C4-2B (cell line): ENCODE measurements around the gene METTL24.

Experiments
- H3K27ac ChIP-seq: fragments of 450-650 bp; 2 replicates; pipeline ENCODE4 v1.5.1; 2017
- ZFX ChIP-seq: fragments of 450-650 bp; IDR thresholded peaks from 2 replicates; pipeline ENCODE4 v1.6.1; 2017
- TF ChIP-seq, protein P1 (sequence below): fragments of 450-650 bp; conservative IDR thresholded peaks from 2 replicates; pipeline ENCODE4 v1.5.1; 2017; ENCODE audit warnings: mild to moderate bottlenecking

Gene METTL24

GRCh38 chr6:110369066-110369465, 10.9 kb upstream of the METTL24 start:
- no peak overlapping the region for H3K27ac ChIP-seq
- no peak for TF ChIP-seq ZFX

GRCh38 chr6:110368284-110368683, 10.1 kb upstream of the METTL24 start:
- TF ChIP-seq, protein P1, sequence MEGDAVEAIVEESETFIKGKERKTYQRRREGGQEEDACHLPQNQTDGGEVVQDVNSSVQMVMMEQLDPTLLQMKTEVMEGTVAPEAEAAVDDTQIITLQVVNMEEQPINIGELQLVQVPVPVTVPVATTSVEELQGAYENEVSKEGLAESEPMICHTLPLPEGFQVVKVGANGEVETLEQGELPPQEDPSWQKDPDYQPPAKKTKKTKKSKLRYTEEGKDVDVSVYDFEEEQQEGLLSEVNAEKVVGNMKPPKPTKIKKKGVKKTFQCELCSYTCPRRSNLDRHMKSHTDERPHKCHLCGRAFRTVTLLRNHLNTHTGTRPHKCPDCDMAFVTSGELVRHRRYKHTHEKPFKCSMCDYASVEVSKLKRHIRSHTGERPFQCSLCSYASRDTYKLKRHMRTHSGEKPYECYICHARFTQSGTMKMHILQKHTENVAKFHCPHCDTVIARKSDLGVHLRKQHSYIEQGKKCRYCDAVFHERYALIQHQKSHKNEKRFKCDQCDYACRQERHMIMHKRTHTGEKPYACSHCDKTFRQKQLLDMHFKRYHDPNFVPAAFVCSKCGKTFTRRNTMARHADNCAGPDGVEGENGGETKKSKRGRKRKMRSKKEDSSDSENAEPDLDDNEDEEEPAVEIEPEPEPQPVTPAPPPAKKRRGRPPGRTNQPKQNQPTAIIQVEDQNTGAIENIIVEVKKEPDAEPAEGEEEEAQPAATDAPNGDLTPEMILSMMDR = no peak
- TF ChIP-seq ZFX = no peak
- no peak overlapping the region for H3K27ac ChIP-seq

DNA sequence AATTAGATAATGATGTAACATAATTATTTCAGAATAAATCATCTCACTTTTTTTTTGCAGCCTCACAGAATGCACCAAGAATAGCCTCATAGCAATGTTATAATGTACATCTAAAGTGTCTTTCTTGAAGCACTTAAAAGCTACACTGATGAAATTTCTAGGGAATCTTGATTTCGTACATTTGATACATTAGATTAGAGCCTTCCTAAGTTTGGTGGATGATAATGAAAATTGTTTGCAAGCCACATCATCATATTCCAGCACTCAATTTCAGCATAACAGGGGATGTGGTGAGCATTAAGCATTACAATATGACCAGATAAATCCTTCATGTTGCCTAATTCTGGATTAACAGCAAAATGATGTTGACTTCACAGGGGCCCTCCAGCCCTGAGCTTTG, 9.7 kb upstream of the METTL24 start:
- TF ChIP-seq, protein P1 = no peak
- TF ChIP-seq ZFX = no peak
- no peak overlapping the region for H3K27ac ChIP-seq

DNA sequence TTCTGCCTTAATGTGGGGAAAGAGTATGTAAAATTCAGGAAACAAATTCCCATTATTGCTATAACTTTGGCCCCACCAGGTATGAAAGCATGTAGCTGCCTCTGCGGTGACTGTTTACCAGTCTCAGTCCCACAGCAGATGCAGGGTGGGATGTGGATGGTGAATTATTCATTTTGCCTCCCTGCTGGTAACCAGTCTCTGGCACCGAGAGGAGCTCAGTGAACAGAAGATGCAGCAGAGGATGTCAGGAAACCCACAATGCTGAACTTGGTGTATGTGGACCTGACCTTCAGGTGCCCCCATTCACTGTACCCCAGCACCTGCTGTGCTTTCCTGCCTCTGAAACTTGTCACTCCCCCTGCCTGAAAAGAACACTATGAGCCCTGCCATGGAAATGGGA, 8.8 kb upstream of the METTL24 start:
- H3K27ac ChIP-seq = no peak overlapping the region
- TF ChIP-seq, protein P1 = no peak
- no peak for TF ChIP-seq ZFX

DNA sequence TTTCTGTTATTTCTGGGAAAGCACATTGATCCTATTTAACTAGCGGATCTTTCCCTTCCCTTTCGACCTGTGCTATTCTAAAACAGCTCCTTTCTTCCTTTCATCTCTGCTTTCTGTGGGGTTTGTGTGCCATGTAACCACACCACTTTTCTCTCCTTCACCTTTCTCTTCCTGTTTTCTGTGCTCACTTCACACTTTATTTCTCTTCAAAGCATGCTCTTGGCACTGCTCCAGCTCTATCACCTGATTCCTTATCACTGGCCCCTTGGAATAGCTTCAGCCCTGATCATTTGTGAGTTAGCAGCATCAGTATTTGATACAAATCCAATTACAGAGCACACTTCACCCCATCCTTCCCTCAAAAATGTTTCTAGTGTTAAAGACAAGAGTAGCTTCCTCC, 8.1 kb upstream of the METTL24 start:
- no peak overlapping the region for H3K27ac ChIP-seq
- TF ChIP-seq, protein P1 = no peak
- TF ChIP-seq ZFX = no peak

- H3K27ac ChIP-seq = no peak overlapping the region
- TF ChIP-seq, protein P1 = no peak
- TF ChIP-seq ZFX = no peak
Observed at GRCh38 chr6:110364364-110365105, 6.4 kb upstream of the METTL24 start.

- TF ChIP-seq, protein P1 = no peak
- no peak for TF ChIP-seq ZFX
- no peak overlapping the region for H3K27ac ChIP-seq
Observed at GRCh38 chr6:110363748-110364147, 5.6 kb upstream of the METTL24 start.

DNA sequence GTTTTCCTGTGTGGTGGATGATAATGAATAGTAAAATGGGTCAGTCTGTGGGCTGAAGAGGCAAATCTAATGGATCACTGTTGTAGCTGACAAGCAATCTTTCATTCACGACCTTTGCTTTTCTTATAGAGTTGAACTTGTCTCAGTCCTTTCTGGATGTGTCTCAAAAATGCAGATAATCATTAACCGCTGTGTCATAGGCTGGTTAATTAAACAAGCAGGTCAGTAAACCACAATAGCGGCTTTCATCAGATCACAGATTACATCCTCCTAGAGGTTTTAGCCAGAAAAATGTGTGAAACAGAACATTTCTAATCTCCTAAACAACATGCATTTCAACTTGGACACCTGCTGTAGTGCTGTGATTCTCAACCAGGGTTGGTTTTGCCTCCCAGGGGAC, 2.5 kb upstream of the METTL24 start:
- H3K27ac ChIP-seq = no peak overlapping the region

More for the DNA sequence above, 2.5 kb upstream of the METTL24 start:
- no peak for TF ChIP-seq ZFX
- TF ChIP-seq, protein P1 = no peak
